ENCODE data around the gene ARID2. TPM values are rescaled to one million over a fixed set of nuclear protein-coding genes. Genes with fewer than 3 reads are reported as not detected.

Gene ARID2
- total and polyA plus RNA-seq, 3 experiments from 2014 or later = 12.9 to 26.7 (median 25.5) TPM

- CTCF ChIA-PET = interaction anchor here (1.0 kb wide), 1 partner anchor 20 kb away, joined by 3 read pairs; no protein-coding TSS in a partner anchor
- H3K4me3 Mint-ChIP-seq = no peak overlapping the region
- Histone ChIP-seq H3K4me1 (ENCODE audit: insufficient read depth, low read length) (no peaks in the 10 kb centered on the region), H3K27ac (ENCODE audit: low read depth, low read length) (no peak overlapping the region), H3K9me3 (ENCODE audit: low read length) (no peaks in the 10 kb centered on the region), H3K4me3 (ENCODE audit: low read length) (no peak overlapping the region), H3K36me3 (ENCODE audit: insufficient read depth, low read length) (no peaks in the 10 kb centered on the region), H3K27me3 (ENCODE audit: insufficient read depth, low read length, poor library complexity, severe bottlenecking) (no peaks in the 10 kb centered on the region)
- no peaks in the 10 kb centered on the region for H3K27me3 Mint-ChIP-seq
- no peak for DNase-seq
- no peaks in the 10 kb centered on the region for H3K9me3 Mint-ChIP-seq
- peak overlapping the region in 2 of 8 donors; percentile 35 to 89 for H3K27ac Mint-ChIP-seq
- POLR2A ChIA-PET = no interaction called here
- H3K36me3 Mint-ChIP-seq = peaks cover 0 to 18% (median 5%) of the 10 kb centered on the region in 3 donors
- H3K4me1 Mint-ChIP-seq = peaks cover 0 to 7% (median 1%) of the 10 kb centered on the region in 3 donors
Observed at GRCh38 chr12:45915405-45915804, 185.9 kb downstream of the ARID2 start.

- H3K27ac Mint-ChIP-seq = no peak overlapping the region
- H3K4me1 ChIP-seq (ENCODE audit: insufficient read depth, low read length) = no peaks in the 10 kb centered on the region
- H3K36me3 ChIP-seq (ENCODE audit: insufficient read depth, low read length) = peaks cover 9% of the 10 kb centered on the region
- H3K27me3 Mint-ChIP-seq = no peaks in the 10 kb centered on the region
- no peaks in the 10 kb centered on the region for H3K9me3 Mint-ChIP-seq
- no peak for DNase-seq
- peaks cover 0 to 7% (median 1%) of the 10 kb centered on the region in 3 donors for H3K4me1 Mint-ChIP-seq
- H3K27ac ChIP-seq (ENCODE audit: low read depth, low read length) = no peak overlapping the region
- POLR2A ChIA-PET = no interaction called here
- H3K4me3 ChIP-seq (ENCODE audit: low read length) = no peak overlapping the region
- H3K4me3 Mint-ChIP-seq = no peak overlapping the region
- CTCF ChIA-PET = no interaction called here
- no peaks in the 10 kb centered on the region for H3K27me3 ChIP-seq (ENCODE audit: insufficient read depth, low read length, poor library complexity, severe bottlenecking)
- H3K9me3 ChIP-seq (ENCODE audit: low read length) = no peaks in the 10 kb centered on the region
- H3K36me3 Mint-ChIP-seq = peaks cover 5 to 42% (median 11%) of the 10 kb centered on the region in 3 donors
Observed at GRCh38 chr12:45918818-45919217, 189.3 kb downstream of the ARID2 start.

GRCh38 chr12:45928309-45928708 is 198.8 kb downstream of the ARID2 start:
- peak overlapping the region in 4 of 8 donors; percentile 4 to 76 (median 24) for H3K27ac Mint-ChIP-seq
- peaks cover 3 to 11% (median 5%) of the 10 kb centered on the region in 3 donors for H3K4me1 Mint-ChIP-seq
- DNase-seq = no peak
- ChIA-PET CTCF (no interaction called here), POLR2A (interaction anchor here (0.7 to 1.0 kb wide), 2 partner anchors 62 to 117 kb away, joined by 4 read pairs; partner anchors contain the start of gene SCAF11)
- H3K27me3 Mint-ChIP-seq = no peaks in the 10 kb centered on the region
- H3K36me3 Mint-ChIP-seq = peaks cover 0 to 75% (median 33%) of the 10 kb centered on the region in 3 donors
- no peak overlapping the region for H3K4me3 Mint-ChIP-seq
- H3K36me3 ChIP-seq (ENCODE audit: insufficient read depth, low read length) = peaks cover 34% of the 10 kb centered on the region
- H3K27ac ChIP-seq (ENCODE audit: low read depth, low read length) = no peak overlapping the region
- H3K9me3 Mint-ChIP-seq = no peaks in the 10 kb centered on the region
- no peak overlapping the region for H3K4me3 ChIP-seq (ENCODE audit: low read length)
- H3K9me3 ChIP-seq (ENCODE audit: low read length) = no peaks in the 10 kb centered on the region
- no peaks in the 10 kb centered on the region for H3K4me1 ChIP-seq (ENCODE audit: insufficient read depth, low read length)
- H3K27me3 ChIP-seq (ENCODE audit: insufficient read depth, low read length, poor library complexity, severe bottlenecking) = no peaks in the 10 kb centered on the region

- peaks cover 38% of the 10 kb centered on the region for H3K36me3 ChIP-seq (ENCODE audit: insufficient read depth, low read length)
- no peaks in the 10 kb centered on the region for H3K27me3 Mint-ChIP-seq
- no peaks in the 10 kb centered on the region for H3K27me3 ChIP-seq (ENCODE audit: insufficient read depth, low read length, poor library complexity, severe bottlenecking)
- no peaks in the 10 kb centered on the region for H3K9me3 ChIP-seq (ENCODE audit: low read length)
- H3K4me1 Mint-ChIP-seq = peaks cover 7 to 16% (median 9%) of the 10 kb centered on the region in 3 donors
- H3K4me1 ChIP-seq (ENCODE audit: insufficient read depth, low read length) = no peaks in the 10 kb centered on the region
- POLR2A ChIA-PET = no interaction called here
- no peak overlapping the region for H3K4me3 Mint-ChIP-seq
- H3K4me3 ChIP-seq (ENCODE audit: low read length) = no peak overlapping the region
- no peaks in the 10 kb centered on the region for H3K9me3 Mint-ChIP-seq
- CTCF ChIA-PET = interaction anchor here (0.7 kb wide), 1 partner anchor 339 kb away, joined by 3 read pairs; no protein-coding TSS in a partner anchor
- peaks cover 0 to 74% (median 27%) of the 10 kb centered on the region in 3 donors for H3K36me3 Mint-ChIP-seq
- no peak for DNase-seq
- no peak overlapping the region for H3K27ac Mint-ChIP-seq
- H3K27ac ChIP-seq (ENCODE audit: low read depth, low read length) = no peak overlapping the region
Observed at GRCh38 chr12:45930369-45930768, 200.9 kb downstream of the ARID2 start.

- H3K9me3 Mint-ChIP-seq = no peaks in the 10 kb centered on the region
- no peak for DNase-seq
- H3K4me1 Mint-ChIP-seq = peaks cover 12 to 24% (median 21%) of the 10 kb centered on the region in 3 donors
- Histone ChIP-seq H3K36me3 (ENCODE audit: insufficient read depth, low read length) (peaks cover 25% of the 10 kb centered on the region), H3K27ac (ENCODE audit: low read depth, low read length) (no peak overlapping the region), H3K27me3 (ENCODE audit: insufficient read depth, low read length, poor library complexity, severe bottlenecking) (no peaks in the 10 kb centered on the region), H3K9me3 (ENCODE audit: low read length) (no peaks in the 10 kb centered on the region), H3K4me3 (ENCODE audit: low read length) (no peak overlapping the region), H3K4me1 (ENCODE audit: insufficient read depth, low read length) (no peaks in the 10 kb centered on the region)
- CTCF ChIA-PET = interaction anchor here (2.2 kb wide), 1 partner anchor 390 kb away, joined by 4 read pairs; no protein-coding TSS in a partner anchor
- no peak overlapping the region for H3K4me3 Mint-ChIP-seq
- H3K27ac Mint-ChIP-seq = no peak overlapping the region
- H3K27me3 Mint-ChIP-seq = no peaks in the 10 kb centered on the region
- H3K36me3 Mint-ChIP-seq = peaks cover 0 to 64% (median 16%) of the 10 kb centered on the region in 3 donors
- POLR2A ChIA-PET = no interaction called here
Observed at GRCh38 chr12:45933504-45933903, 204.0 kb downstream of the ARID2 start.

- H3K27ac ChIP-seq (ENCODE audit: low read depth, low read length) = no peak overlapping the region
- no peaks in the 10 kb centered on the region for H3K9me3 Mint-ChIP-seq
- CTCF ChIA-PET = no interaction called here
- no peaks in the 10 kb centered on the region for H3K27me3 Mint-ChIP-seq
- H3K27ac Mint-ChIP-seq = peak overlapping the region in 5 of 8 donors; percentile 1 to 44 (median 26)
- H3K4me1 Mint-ChIP-seq = peaks cover 12 to 29% (median 21%) of the 10 kb centered on the region in 3 donors
- no peaks in the 10 kb centered on the region for H3K4me1 ChIP-seq (ENCODE audit: insufficient read depth, low read length)
- DNase-seq = no peak
- peaks cover 23% of the 10 kb centered on the region for H3K36me3 ChIP-seq (ENCODE audit: insufficient read depth, low read length)
- H3K4me3 Mint-ChIP-seq = no peak overlapping the region
- peaks cover 0 to 61% (median 15%) of the 10 kb centered on the region in 3 donors for H3K36me3 Mint-ChIP-seq
- no peaks in the 10 kb centered on the region for H3K9me3 ChIP-seq (ENCODE audit: low read length)
- no peaks in the 10 kb centered on the region for H3K27me3 ChIP-seq (ENCODE audit: insufficient read depth, low read length, poor library complexity, severe bottlenecking)
- POLR2A ChIA-PET = no interaction called here
- H3K4me3 ChIP-seq (ENCODE audit: low read length) = no peak overlapping the region
Observed at GRCh38 chr12:45934956-45935355, 205.4 kb downstream of the ARID2 start.

GRCh38 chr12:45938566-45938965 is 209.1 kb downstream of the ARID2 start:
- ChIA-PET CTCF (no interaction called here), POLR2A (no interaction called here)
- Mint-ChIP-seq H3K36me3 (peaks cover 15 to 71% (median 22%) of the 10 kb centered on the region in 3 donors), H3K27me3 (no peaks in the 10 kb centered on the region), H3K4me1 (peaks cover 21 to 50% (median 46%) of the 10 kb centered on the region in 3 donors), H3K9me3 (no peaks in the 10 kb centered on the region), H3K4me3 (no peak overlapping the region), H3K27ac (peak overlapping the region in 1 of 8 donors; percentile 68)
- H3K27me3 ChIP-seq (ENCODE audit: insufficient read depth, low read length, poor library complexity, severe bottlenecking) = no peaks in the 10 kb centered on the region
- H3K4me1 ChIP-seq (ENCODE audit: insufficient read depth, low read length) = no peaks in the 10 kb centered on the region
- no peak overlapping the region for H3K27ac ChIP-seq (ENCODE audit: low read depth, low read length)
- H3K4me3 ChIP-seq (ENCODE audit: low read length) = no peak overlapping the region
- no peak for DNase-seq
- H3K9me3 ChIP-seq (ENCODE audit: low read length) = no peaks in the 10 kb centered on the region
- H3K36me3 ChIP-seq (ENCODE audit: insufficient read depth, low read length) = peaks cover 7% of the 10 kb centered on the region

- peaks cover 15 to 73% (median 28%) of the 10 kb centered on the region in 3 donors for H3K36me3 Mint-ChIP-seq
- no peaks in the 10 kb centered on the region for H3K9me3 Mint-ChIP-seq
- no peak overlapping the region for H3K4me3 Mint-ChIP-seq
- no peak overlapping the region for H3K27ac ChIP-seq (ENCODE audit: low read depth, low read length)
- peak overlapping the region in 2 of 8 donors; percentile 16 to 54 for H3K27ac Mint-ChIP-seq
- POLR2A ChIA-PET = no interaction called here
- H3K27me3 Mint-ChIP-seq = no peaks in the 10 kb centered on the region
- peaks cover 21 to 57% (median 53%) of the 10 kb centered on the region in 3 donors for H3K4me1 Mint-ChIP-seq
- H3K36me3 ChIP-seq (ENCODE audit: insufficient read depth, low read length) = peaks cover 6% of the 10 kb centered on the region
- H3K4me3 ChIP-seq (ENCODE audit: low read length) = no peak overlapping the region
- H3K9me3 ChIP-seq (ENCODE audit: low read length) = no peaks in the 10 kb centered on the region
- CTCF ChIA-PET = no interaction called here
- DNase-seq = no peak
- H3K27me3 ChIP-seq (ENCODE audit: insufficient read depth, low read length, poor library complexity, severe bottlenecking) = no peaks in the 10 kb centered on the region
- no peaks in the 10 kb centered on the region for H3K4me1 ChIP-seq (ENCODE audit: insufficient read depth, low read length)
Observed at GRCh38 chr12:45939759-45940158, 210.3 kb downstream of the ARID2 start.
